Right forelimb (tissue), 1 donor: ENCODE results near the gene MSANTD2.

Experiments
- DNase-seq: peaks from one replicate; pipeline ENCODE4 v3.0.0-alpha.2; 2018

Gene MSANTD2

GRCh38 chr11:124728134-124728533, 72.1 kb downstream of the MSANTD2 start:
- no peak for DNase-seq

- no peak for DNase-seq
Measured at GRCh38 chr11:124727474-124727873, 72.7 kb downstream of the MSANTD2 start.

GRCh38 chr11:124725719-124726105, 74.5 kb downstream of the MSANTD2 start:
- no peak for DNase-seq

GRCh38 chr11:124724979-124725718, 75.1 kb downstream of the MSANTD2 start:
- no peak for DNase-seq

DNA sequence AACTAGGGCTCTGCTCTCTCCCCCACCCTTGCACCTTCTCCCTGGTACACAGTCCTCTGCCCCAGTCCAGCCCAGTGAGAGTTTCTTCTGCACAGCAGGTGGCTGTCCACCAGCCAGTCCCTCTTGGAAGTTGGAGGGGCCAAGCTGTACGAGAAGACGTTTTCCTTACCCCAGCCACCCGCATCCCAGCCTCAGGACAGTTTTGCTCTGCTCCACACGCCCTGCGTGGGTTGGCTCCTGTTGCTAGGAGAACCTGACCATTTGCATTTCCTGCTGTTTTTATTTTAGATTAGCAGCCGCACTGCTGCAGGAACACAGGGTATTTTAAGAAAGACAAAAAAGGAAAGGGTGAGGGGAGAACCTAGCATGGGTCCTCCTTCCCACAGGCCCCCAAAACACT, 78.0 kb downstream of the MSANTD2 start:
- no peak for DNase-seq

DNA sequence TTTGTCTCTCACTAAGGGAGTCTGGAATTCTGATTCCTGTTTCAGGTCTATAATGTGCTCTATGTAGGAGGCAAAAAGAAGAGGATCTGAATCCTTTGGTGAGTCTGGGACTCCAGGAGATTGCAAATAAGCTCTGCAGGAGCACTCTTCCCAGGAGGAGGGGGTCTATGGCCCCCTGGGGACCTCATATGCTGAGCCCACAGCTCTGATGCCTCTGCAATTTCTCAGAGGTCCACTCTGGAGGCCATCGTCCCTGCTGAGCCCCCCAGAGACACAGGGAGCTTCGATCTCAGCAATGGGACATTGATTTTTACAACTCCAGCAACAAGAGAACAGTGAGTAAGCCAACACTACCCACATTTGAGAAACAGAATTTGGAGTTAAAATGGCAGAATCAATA, 80.7 kb downstream of the MSANTD2 start:
- DNase-seq, result no peak

DNA sequence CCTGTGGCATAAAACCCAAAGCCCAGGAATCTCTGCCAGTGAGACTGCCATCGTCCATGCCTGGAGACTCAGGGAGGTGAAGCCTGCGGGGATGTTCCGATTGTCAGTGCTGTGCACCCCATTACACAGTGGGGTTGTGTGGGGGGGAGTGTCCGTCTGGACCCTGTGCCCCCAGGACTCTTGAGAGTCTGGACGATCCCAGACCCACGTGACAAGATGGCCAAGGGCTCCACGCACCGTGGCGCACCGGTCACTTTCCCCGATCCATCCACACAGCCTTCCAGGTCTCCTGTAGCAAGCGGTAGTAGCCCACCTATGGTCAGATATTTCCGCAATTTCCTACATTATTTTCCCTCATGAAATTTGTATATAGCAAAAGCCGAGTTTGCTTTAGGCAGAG, 81.4 kb downstream of the MSANTD2 start:
- DNase-seq, result no peak

- DNase-seq, result no peak
Measured at GRCh38 chr11:124717786-124718651, 82.2 kb downstream of the MSANTD2 start.

- no peak for DNase-seq
Measured at GRCh38 chr11:124717421-124717785, 82.8 kb downstream of the MSANTD2 start.

DNA sequence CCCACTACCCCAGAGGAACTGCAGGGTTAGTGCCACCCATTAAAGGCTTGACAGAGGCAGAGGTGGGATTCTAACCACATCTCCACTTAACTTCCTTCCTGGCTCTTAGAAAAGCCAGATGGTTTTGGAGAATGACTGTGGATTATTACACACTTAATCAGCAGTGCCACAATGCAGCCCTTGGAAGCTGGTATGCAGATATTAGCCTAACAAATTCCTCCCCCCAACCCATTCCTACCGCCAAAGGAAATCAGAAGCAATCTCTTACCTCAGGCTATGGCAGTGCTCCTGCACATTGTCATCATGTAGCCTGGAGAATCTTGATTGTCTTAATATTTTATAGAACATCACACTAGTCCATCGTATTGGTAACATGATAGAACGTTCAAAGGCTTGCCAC, 83.6 kb downstream of the MSANTD2 start:
- DNase-seq, result no peak
